ENCODE measurements around the gene ATP6V0A1. TPM values are rescaled to one million over a fixed set of nuclear protein-coding genes. Genes with fewer than 3 reads are reported as not detected.
A peak's percentile ranks its signal among the peaks of the same experiment; 100 is the strongest.

The ATP6V0A1 gene
- total and polyA plus RNA-seq, 10 donors: 23.0 to 140 (median 110) TPM

- WGBS, 5 donors: 94 to 98% (median 96%) methylated on average over 4 of the region's 4 CpGs
- no peaks in the 10 kb centered on the region for H3K9me3 ChIP-seq
- TF ChIP-seq POLR2AphosphoS5 (IDR thresholded peaks at IDR 0.05): no peak
- no peak overlapping the region for H3K4me3 ChIP-seq
- H3K4me1 ChIP-seq: peaks cover 0 to 22% (median 8%) of the 10 kb centered on the region in 6 donors
- H3K27me3 ChIP-seq (replicated peaks in 1 of 7): no peaks in the 10 kb centered on the region
- peaks cover 0 to 100% (median 48%) of the 10 kb centered on the region in 6 donors for H3K36me3 ChIP-seq
- DNase-seq: no peak
- H3K27ac ChIP-seq: no peak overlapping the region
- intact Hi-C loops (cut with DNase I; ENCODE audit: low total_unique reads): no loop called here
These were observed 49.0 kb downstream of the ATP6V0A1 start for GRCh38 chr17:42507671-42508070.

GRCh38 chr17:42508426-42509165, 49.9 kb downstream of the ATP6V0A1 start:
- H3K9me3 ChIP-seq: no peaks in the 10 kb centered on the region
- H3K27me3 ChIP-seq (replicated peaks in 1 of 7): no peaks in the 10 kb centered on the region
- H3K36me3 ChIP-seq: peaks cover 0 to 96% (median 41%) of the 10 kb centered on the region in 6 donors
- DNase-seq: peak; percentile 7
- peak overlapping the region in 1 of 8 donors; percentile 11 for H3K27ac ChIP-seq
- 60 to 69% (median 67%) methylated on average over 12 of the region's 12 CpGs for WGBS, 5 donors
- TF ChIP-seq POLR2A (IDR thresholded peaks at IDR 0.05) (no peak), POLR2AphosphoS5 (IDR thresholded peaks at IDR 0.05) (no peak)
- TF ChIP-seq, protein P1, sequence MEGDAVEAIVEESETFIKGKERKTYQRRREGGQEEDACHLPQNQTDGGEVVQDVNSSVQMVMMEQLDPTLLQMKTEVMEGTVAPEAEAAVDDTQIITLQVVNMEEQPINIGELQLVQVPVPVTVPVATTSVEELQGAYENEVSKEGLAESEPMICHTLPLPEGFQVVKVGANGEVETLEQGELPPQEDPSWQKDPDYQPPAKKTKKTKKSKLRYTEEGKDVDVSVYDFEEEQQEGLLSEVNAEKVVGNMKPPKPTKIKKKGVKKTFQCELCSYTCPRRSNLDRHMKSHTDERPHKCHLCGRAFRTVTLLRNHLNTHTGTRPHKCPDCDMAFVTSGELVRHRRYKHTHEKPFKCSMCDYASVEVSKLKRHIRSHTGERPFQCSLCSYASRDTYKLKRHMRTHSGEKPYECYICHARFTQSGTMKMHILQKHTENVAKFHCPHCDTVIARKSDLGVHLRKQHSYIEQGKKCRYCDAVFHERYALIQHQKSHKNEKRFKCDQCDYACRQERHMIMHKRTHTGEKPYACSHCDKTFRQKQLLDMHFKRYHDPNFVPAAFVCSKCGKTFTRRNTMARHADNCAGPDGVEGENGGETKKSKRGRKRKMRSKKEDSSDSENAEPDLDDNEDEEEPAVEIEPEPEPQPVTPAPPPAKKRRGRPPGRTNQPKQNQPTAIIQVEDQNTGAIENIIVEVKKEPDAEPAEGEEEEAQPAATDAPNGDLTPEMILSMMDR (IDR thresholded peaks at IDR 0.05 in 8 of 11, conservative IDR thresholded peaks at IDR 0.05 in 3 of 11): no peak
- peaks cover 0 to 27% (median 13%) of the 10 kb centered on the region in 6 donors for H3K4me1 ChIP-seq
- intact Hi-C loops (cut with DNase I; ENCODE audit: low total_unique reads): no loop called here
- no peak overlapping the region for H3K4me3 ChIP-seq

DNA sequence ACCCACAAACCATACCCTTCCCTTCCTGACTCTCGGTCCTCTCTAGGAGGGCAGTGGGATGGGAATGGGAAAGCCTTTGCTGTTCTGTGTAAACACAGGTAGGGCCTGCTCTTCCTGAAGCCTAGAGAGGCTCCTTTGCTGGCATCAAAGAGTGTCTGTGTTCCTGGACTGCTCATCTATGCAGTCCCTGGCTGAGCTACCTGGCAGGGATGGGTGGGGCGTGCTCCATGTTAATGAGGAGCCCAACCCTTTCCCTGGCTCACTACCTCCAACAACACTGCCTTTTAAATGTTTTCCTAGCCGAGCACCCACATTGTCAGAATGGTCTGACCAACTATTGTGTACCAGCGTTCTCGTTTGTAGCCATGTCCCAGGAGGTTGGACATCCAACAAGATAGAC, 50.7 kb downstream of the ATP6V0A1 start:
- TF ChIP-seq, protein P1 (IDR thresholded peaks at IDR 0.05 in 8 of 11, conservative IDR thresholded peaks at IDR 0.05 in 3 of 11): no peak
- peak in 1 of 3 donors; percentile 13 for TF ChIP-seq POLR2AphosphoS5 (IDR thresholded peaks at IDR 0.05)
- Histone ChIP-seq H3K9me3 (no peaks in the 10 kb centered on the region), H3K27ac (peak overlapping the region in 1 of 8 donors; percentile 11), H3K4me1 (peaks cover 0 to 27% (median 13%) of the 10 kb centered on the region in 6 donors), H3K27me3 (replicated peaks in 1 of 7) (no peaks in the 10 kb centered on the region), H3K36me3 (peaks cover 0 to 96% (median 46%) of the 10 kb centered on the region in 6 donors), H3K4me3 (no peak overlapping the region)
- WGBS, 5 donors: 74 to 87% (median 79%) methylated on average over 5 of the region's 5 CpGs
- no peak for DNase-seq
- intact Hi-C loops (cut with DNase I; ENCODE audit: low total_unique reads): no loop called here

DNA sequence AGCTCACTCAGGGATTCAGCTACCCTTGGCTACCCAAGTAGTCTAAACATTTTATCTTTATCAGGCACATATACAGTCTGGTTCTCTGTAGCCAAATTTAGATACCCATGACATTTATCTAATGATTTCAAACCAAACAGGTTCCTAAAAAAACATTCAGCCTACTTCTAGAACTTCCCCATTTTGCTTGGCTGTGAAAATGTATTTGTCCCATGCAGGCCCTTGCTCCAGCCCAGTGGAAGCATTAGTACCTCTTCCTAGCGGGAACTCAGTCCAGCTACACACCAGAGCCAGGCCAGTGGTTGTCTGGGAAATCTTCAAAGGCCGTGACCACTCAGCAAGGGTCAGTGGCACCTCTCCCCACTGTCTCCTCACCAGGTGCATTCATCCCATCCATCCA, 51.2 kb downstream of the ATP6V0A1 start:
- intact Hi-C loops (cut with DNase I; ENCODE audit: low total_unique reads): loop anchor here (10.0 kb wide), 1 partner anchor 45 kb away; no protein-coding TSS in a partner anchor
- H3K36me3 ChIP-seq: peaks cover 0 to 96% (median 48%) of the 10 kb centered on the region in 6 donors
- no peak for TF ChIP-seq POLR2AphosphoS5 (IDR thresholded peaks at IDR 0.05)
- TF ChIP-seq POLR2A (IDR thresholded peaks at IDR 0.05): no peak
- TF ChIP-seq, protein P1 (IDR thresholded peaks at IDR 0.05 in 8 of 11, conservative IDR thresholded peaks at IDR 0.05 in 3 of 11): no peak
- no peak overlapping the region for H3K4me3 ChIP-seq
- H3K9me3 ChIP-seq: no peaks in the 10 kb centered on the region
- no peaks in the 10 kb centered on the region for H3K27me3 ChIP-seq (replicated peaks in 1 of 7)
- peaks cover 0 to 27% (median 13%) of the 10 kb centered on the region in 6 donors for H3K4me1 ChIP-seq
- 60 to 78% (median 74%) methylated on average over 2 of the region's 2 CpGs for WGBS, 5 donors
- H3K27ac ChIP-seq: no peak overlapping the region
- DNase-seq: no peak

All from spleen (tissue), 11 donors.